Measurements from ENCODE around the gene PDCD6IP. TPM values are rescaled to one million over a fixed set of nuclear protein-coding genes. Genes with fewer than 3 reads are reported as not detected.
"Not testable (repeated sequence)": the region's sequence is repeated elsewhere in the genome, so short reads cannot be mapped to it uniquely, and the experiment has no call there.

PDCD6IP gene
- total RNA-seq, result 250 TPM
- polyA plus RNA-seq, result 74.3 TPM

DNA sequence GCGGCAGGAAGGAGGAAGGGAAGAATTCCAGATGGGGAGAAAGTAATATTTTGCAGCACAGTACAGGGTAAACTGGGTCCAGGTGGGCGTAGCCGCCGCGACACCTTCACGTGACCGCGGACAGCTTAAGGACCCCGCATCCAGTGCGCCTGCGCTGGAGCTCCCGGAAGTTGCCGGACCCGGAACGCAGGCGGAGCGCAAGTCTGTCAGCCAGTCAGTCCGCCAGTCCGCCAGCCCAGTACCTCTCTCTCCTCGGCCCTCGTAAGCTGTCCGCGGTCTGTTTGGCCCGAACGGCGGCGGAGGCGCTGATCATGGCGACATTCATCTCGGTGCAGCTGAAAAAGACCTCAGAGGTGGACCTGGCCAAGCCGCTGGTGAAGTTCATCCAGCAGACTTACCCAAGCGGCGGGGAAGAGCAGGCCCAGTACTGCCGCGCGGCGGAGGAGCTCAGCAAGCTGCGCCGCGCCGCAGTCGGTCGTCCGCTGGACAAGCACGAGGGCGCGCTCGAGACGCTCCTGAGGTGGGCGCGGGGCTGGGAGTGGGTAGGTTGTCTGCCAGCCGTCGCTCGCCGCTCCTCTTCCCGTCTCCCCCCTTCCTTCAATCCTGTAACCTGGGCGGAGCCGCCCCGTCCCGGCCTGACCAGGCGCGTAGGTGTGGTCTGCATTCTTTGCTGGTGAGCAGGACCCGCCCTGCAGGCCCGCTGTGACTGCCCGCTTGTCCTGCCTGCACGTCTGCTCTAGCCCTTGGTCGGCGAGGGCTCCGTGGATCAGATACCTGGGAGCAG, at the start of gene PDCD6IP:
Gene PDCD6IP (plus strand): TSS at position 213 of the 784 bp plus-strand sequence. CDS start 99 bp downstream, at position 312.
- peak within 1 kb of the TSS; percentile 96 for H3K27ac ChIP-seq (ENCODE audit: low read depth)
- peak within 1 kb of the TSS; percentile 76 for H3K4me3 ChIP-seq (ENCODE audit: low read depth, low read length)
- H3K36me3 ChIP-seq (ENCODE audit: insufficient read depth), result no peaks in the 10 kb centered on the region
- no peaks in the 10 kb centered on the region for H3K4me1 ChIP-seq (ENCODE audit: insufficient read depth)
- DNase-seq (ENCODE audit: extremely low spot score), result peak; percentile 74
- WGBS, result under 1% methylated on average over 69 of the region's 69 CpGs

- Histone ChIP-seq H3K4me1 (ENCODE audit: insufficient read depth) (no peaks in the 10 kb centered on the region), H3K27ac (ENCODE audit: low read depth) (no peak overlapping the region), H3K4me3 (ENCODE audit: low read depth, low read length) (no peak overlapping the region), H3K36me3 (ENCODE audit: insufficient read depth) (no peaks in the 10 kb centered on the region)
- 47% methylated on average over 2 of the region's 2 CpGs for WGBS
- DNase-seq (ENCODE audit: extremely low spot score), result no peak
Measured at GRCh38 chr3:33749546-33750210, 48.8 kb upstream of the PDCD6IP start.

DNA sequence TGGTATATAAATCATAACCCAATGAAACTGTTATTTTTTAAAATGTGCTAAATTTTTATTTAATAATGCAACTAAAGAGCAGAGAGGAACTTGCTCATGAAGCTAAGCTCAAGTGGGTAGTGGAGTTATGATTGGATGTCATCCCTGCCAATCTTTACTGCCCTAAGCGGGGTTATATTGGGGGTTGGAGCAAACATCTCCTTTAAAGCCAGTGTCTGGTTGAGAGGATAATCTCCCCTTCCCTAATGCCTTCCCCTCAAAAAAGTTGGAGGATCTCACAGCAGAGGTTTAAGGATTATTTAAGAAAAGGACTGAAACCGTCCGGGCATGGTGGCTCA, 48.2 kb upstream of the PDCD6IP start:
- WGBS, result 83% methylated on average over 3 of the region's 3 CpGs
- H3K4me3 ChIP-seq (ENCODE audit: low read depth, low read length), result no peak overlapping the region
- no peak overlapping the region for H3K27ac ChIP-seq (ENCODE audit: low read depth)
- no peaks in the 10 kb centered on the region for H3K36me3 ChIP-seq (ENCODE audit: insufficient read depth)
- no peaks in the 10 kb centered on the region for H3K4me1 ChIP-seq (ENCODE audit: insufficient read depth)
- no peak for DNase-seq (ENCODE audit: extremely low spot score)

GRCh38 chr3:33751336-33751735, 47.1 kb upstream of the PDCD6IP start:
- WGBS, result 82% methylated on average over 2 of the region's 2 CpGs
- Histone ChIP-seq H3K36me3 (ENCODE audit: insufficient read depth) (no peaks in the 10 kb centered on the region), H3K27ac (ENCODE audit: low read depth) (no peak overlapping the region)

GRCh38 chr3:33754391-33754790, 44.0 kb upstream of the PDCD6IP start:
- H3K4me1 ChIP-seq (ENCODE audit: insufficient read depth); H3K36me3 ChIP-seq (ENCODE audit: insufficient read depth); DNase-seq (ENCODE audit: extremely low spot score); H3K4me3 ChIP-seq (ENCODE audit: low read depth, low read length); H3K27ac ChIP-seq (ENCODE audit: low read depth): not testable (repeated sequence)
- 91% methylated on average over 1 of the region's 1 CpG for WGBS

More at GRCh38 chr3:33751336-33751735, 47.1 kb upstream of the PDCD6IP start:
- H3K4me3 ChIP-seq (ENCODE audit: low read depth, low read length), result no peak overlapping the region
- DNase-seq (ENCODE audit: extremely low spot score), result no peak
- H3K4me1 ChIP-seq (ENCODE audit: insufficient read depth), result no peaks in the 10 kb centered on the region

DNA sequence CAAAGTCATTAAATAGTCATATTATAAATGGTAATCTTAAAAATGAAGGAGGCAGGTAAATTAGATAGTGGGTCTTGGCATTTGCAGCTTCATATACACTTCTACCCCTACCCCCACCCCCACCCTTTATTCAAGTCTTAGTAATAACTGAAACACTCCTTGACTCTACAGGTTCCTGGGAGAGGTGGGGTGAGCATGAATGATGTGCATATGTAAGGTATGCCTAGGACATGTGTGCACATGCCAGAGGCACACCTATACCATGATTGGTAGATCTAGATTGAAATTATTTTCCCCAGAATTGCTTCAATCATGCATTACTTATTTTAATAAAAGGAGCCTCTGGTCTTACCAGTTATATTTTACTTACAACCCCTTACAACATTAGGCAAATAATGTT, 40.1 kb upstream of the PDCD6IP start:
- Histone ChIP-seq H3K4me3 (ENCODE audit: low read depth, low read length) (no peak overlapping the region), H3K4me1 (ENCODE audit: insufficient read depth) (no peaks in the 10 kb centered on the region), H3K36me3 (ENCODE audit: insufficient read depth) (no peaks in the 10 kb centered on the region), H3K27ac (ENCODE audit: low read depth) (no peak overlapping the region)
- no peak for DNase-seq (ENCODE audit: extremely low spot score)

DNA sequence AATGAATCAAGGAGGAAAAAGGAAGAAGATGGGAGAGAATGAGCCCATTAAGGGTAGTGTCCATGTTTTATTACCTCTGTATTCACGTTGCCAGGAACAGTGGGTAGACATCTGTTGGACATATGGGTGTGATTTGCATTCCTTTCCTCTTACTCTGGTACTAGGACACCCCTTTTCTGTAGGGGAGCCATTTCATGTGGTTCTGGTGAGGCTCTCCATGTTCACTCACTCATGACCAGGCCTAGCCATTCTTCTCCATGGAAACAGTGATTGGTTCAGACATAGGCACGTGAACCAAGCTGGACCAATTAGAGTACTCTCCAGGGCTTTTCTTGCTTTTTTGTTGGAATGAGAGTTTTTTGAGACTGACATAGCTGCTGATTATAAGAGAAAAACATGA, 39.6 kb upstream of the PDCD6IP start:
- no peak for DNase-seq (ENCODE audit: extremely low spot score)
- H3K27ac ChIP-seq (ENCODE audit: low read depth), result no peak overlapping the region
- H3K4me3 ChIP-seq (ENCODE audit: low read depth, low read length), result no peak overlapping the region
- H3K36me3 ChIP-seq (ENCODE audit: insufficient read depth), result no peaks in the 10 kb centered on the region
- WGBS, result 68% methylated on average over 2 of the region's 2 CpGs
- no peaks in the 10 kb centered on the region for H3K4me1 ChIP-seq (ENCODE audit: insufficient read depth)

DNA sequence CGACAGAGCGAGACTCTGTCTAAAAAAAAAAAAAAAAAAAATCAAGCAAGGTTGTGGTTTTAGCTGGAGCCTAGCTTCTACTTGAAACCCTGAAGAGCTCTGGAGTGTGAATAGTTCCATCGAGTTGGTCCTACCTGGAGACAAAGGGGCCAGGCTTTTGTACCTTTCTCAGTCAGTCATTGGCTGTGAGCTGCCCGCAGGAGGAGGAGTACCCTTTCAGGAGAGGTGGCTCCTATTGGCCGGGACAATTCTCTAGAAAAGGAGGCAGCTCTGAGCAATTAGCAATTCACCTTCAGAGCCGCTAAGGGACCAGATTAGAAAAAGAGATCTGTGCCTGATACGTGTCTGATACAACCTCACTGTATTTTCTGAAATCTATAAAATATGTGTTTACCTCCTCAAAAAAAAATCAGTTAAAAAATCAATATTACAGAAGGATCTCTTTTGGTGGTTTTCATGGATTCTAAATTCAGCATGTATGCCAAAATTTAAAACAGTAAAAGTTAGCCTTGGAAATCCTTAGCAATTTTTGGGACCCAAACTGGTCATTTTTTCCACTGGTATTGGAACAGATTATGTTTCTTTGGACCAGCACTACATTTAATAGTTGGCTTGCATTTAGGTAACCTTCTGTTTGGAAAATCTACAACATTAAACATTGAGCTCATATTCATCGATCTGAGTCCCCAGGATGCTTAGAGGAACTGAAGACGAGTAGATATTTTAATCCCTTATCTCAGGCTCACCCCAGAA, 29.7 kb upstream of the PDCD6IP start:
- H3K4me1 ChIP-seq (ENCODE audit: insufficient read depth), result no peaks in the 10 kb centered on the region
- no peak overlapping the region for H3K27ac ChIP-seq (ENCODE audit: low read depth)
- H3K4me3 ChIP-seq (ENCODE audit: low read depth, low read length), result no peak overlapping the region
- no peaks in the 10 kb centered on the region for H3K36me3 ChIP-seq (ENCODE audit: insufficient read depth)
- 87% methylated on average over 9 of the region's 9 CpGs for WGBS
- DNase-seq (ENCODE audit: extremely low spot score), result no peak

GRCh38 chr3:33773637-33774036, 24.8 kb upstream of the PDCD6IP start:
- H3K36me3 ChIP-seq (ENCODE audit: insufficient read depth), result no peaks in the 10 kb centered on the region
- WGBS, result 56% methylated on average over 2 of the region's 2 CpGs

GRCh38 chr3:33775363-33775762, 23.1 kb upstream of the PDCD6IP start:
- H3K27ac ChIP-seq (ENCODE audit: low read depth), result no peak overlapping the region
- 85% methylated on average over 3 of the region's 3 CpGs for WGBS
- no peak for DNase-seq (ENCODE audit: extremely low spot score)
- H3K4me1 ChIP-seq (ENCODE audit: insufficient read depth), result no peaks in the 10 kb centered on the region
- no peaks in the 10 kb centered on the region for H3K36me3 ChIP-seq (ENCODE audit: insufficient read depth)
- H3K4me3 ChIP-seq (ENCODE audit: low read depth, low read length), result no peak overlapping the region

More at GRCh38 chr3:33773637-33774036, 24.8 kb upstream of the PDCD6IP start:
- Histone ChIP-seq H3K4me3 (ENCODE audit: low read depth, low read length) (no peak overlapping the region), H3K4me1 (ENCODE audit: insufficient read depth) (no peaks in the 10 kb centered on the region), H3K27ac (ENCODE audit: low read depth) (no peak overlapping the region)
- no peak for DNase-seq (ENCODE audit: extremely low spot score)

DNA sequence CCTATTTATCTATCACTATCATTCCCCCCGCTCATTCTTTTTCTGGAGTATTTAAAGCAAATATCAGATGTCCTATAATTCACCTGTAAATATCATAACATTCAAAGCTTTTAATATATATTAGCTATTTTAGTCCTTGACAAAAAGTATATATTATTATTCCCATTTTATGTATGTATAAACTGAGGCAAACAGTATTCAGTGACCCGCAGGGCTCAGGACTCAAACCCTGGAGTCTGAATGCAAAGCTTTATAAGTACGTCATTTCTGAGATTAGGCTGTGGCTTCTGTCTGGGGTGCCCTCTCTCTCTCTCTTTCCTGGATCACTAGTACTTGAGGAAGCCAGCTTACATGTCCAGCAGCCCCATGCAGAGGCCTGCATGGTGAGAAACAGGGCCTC, 20.4 kb upstream of the PDCD6IP start:
- Histone ChIP-seq H3K4me1 (ENCODE audit: insufficient read depth) (no peaks in the 10 kb centered on the region), H3K4me3 (ENCODE audit: low read depth, low read length) (no peak overlapping the region), H3K27ac (ENCODE audit: low read depth) (no peak overlapping the region), H3K36me3 (ENCODE audit: insufficient read depth) (no peaks in the 10 kb centered on the region)
- no peak for DNase-seq (ENCODE audit: extremely low spot score)
- 90% methylated on average over 3 of the region's 3 CpGs for WGBS

- 42% methylated on average over 3 of the region's 3 CpGs for WGBS
- Histone ChIP-seq H3K27ac (ENCODE audit: low read depth) (no peak overlapping the region), H3K4me3 (ENCODE audit: low read depth, low read length) (no peak overlapping the region), H3K36me3 (ENCODE audit: insufficient read depth) (no peaks in the 10 kb centered on the region), H3K4me1 (ENCODE audit: insufficient read depth) (no peaks in the 10 kb centered on the region)
- DNase-seq (ENCODE audit: extremely low spot score), result no peak
Measured at GRCh38 chr3:33779751-33780150, 18.7 kb upstream of the PDCD6IP start.

- not testable (repeated sequence) for H3K36me3 ChIP-seq (ENCODE audit: insufficient read depth); DNase-seq (ENCODE audit: extremely low spot score); H3K27ac ChIP-seq (ENCODE audit: low read depth); H3K4me3 ChIP-seq (ENCODE audit: low read depth, low read length); H3K4me1 ChIP-seq (ENCODE audit: insufficient read depth)
- 91% methylated on average over 6 of the region's 6 CpGs for WGBS
Measured at GRCh38 chr3:33781413-33781812, 17.0 kb upstream of the PDCD6IP start.

Data from urinary bladder (tissue), 4 donors.